Liver (tissue), 9 donors: ENCODE results near the gene RGS3. TPM values are rescaled to one million over a fixed set of nuclear protein-coding genes. Genes with fewer than 3 reads are reported as not detected.

Experiments
- DNase-seq: peaks from one replicate; pipeline ENCODE4 v3.0.0-alpha.2; 2017; ENCODE audit warnings: low spot score
- H3K27ac ChIP-seq, 2 donors: one replicate each; pipeline ENCODE4 v1.7.0; 2013; ENCODE audit warnings: inconsistent platforms in 2 of 2, low read length in 2 of 2, control low read depth in 1 of 2, low read depth in 1 of 2, mild to moderate bottlenecking in 1 of 2
- H3K27me3 ChIP-seq, 4 donors: one replicate each; pipeline versions ENCODE4 v1.6.1 to v1.7.0; 2013; ENCODE audit warnings: low read length in 3 of 4, inconsistent platforms in 1 of 4, mild to moderate bottlenecking in 1 of 4, moderate library complexity in 1 of 4; ENCODE audit not compliant: control insufficient read depth in 4 of 4, insufficient read depth in 4 of 4
- H3K36me3 ChIP-seq, 4 donors: one replicate each; pipeline versions ENCODE4 v1.6.1 to v1.7.0; 2013; ENCODE audit warnings: low read length in 3 of 4, mild to moderate bottlenecking in 3 of 4, low read depth in 1 of 4, moderate library complexity in 1 of 4; ENCODE audit not compliant: control insufficient read depth in 4 of 4, insufficient read depth in 3 of 4
- H3K4me1 ChIP-seq, 4 donors: one replicate each; pipeline versions ENCODE4 v1.6.1 to v1.7.0; 2013; ENCODE audit warnings: low read length in 3 of 4, mild to moderate bottlenecking in 3 of 4, moderate library complexity in 1 of 4; ENCODE audit not compliant: control insufficient read depth in 4 of 4, insufficient read depth in 4 of 4
- H3K4me3 ChIP-seq, 3 donors: one replicate each; pipeline versions ENCODE4 v1.6.1 to v1.7.0; 2013; ENCODE audit warnings: low read length in 3 of 3, control low read depth in 1 of 3, low read depth in 1 of 3, mild to moderate bottlenecking in 1 of 3
- H3K9ac ChIP-seq, 2 donors: one replicate each; pipeline ENCODE4 v1.7.0; 2013; ENCODE audit warnings: low read length in 2 of 2, mild to moderate bottlenecking in 2 of 2, moderate library complexity in 2 of 2, control low read depth in 1 of 2, low read depth in 1 of 2
- H3K9me3 ChIP-seq, 4 donors: one replicate each; pipeline versions ENCODE4 v1.6.1 to v1.7.0; 2013; ENCODE audit warnings: low read length in 3 of 4; ENCODE audit not compliant: control insufficient read depth in 4 of 4
- CTCF ChIP-seq: fragments of 150-350 bp; IDR thresholded peaks from 2 replicates; pipeline ENCODE4 v1.5.1; 2017; ENCODE audit warnings: improper control_type of control experiment, low read depth, low read length; ENCODE audit not compliant: missing input control
- EGR1 ChIP-seq, 2 donors: IDR thresholded peaks; 2 replicates each; pipeline ENCODE4 v1.6.1; 2016 to 2018; ENCODE audit warnings: antibody characterized with exemption in 2 of 2, low read depth in 2 of 2
- FOXA1 ChIP-seq: IDR thresholded peaks from 2 replicates; pipeline ENCODE4 v1.6.1; 2016; ENCODE audit warnings: antibody characterized with exemption
- FOXA2 ChIP-seq: IDR thresholded peaks from 2 replicates; pipeline ENCODE4 v1.6.1; 2016; ENCODE audit warnings: antibody characterized with exemption
- GABPA ChIP-seq, 2 donors: IDR thresholded peaks in 1 of 2; conservative IDR thresholded peaks in 1 of 2; 2 replicates each; pipeline ENCODE4 v1.6.1; 2016; ENCODE audit warnings: antibody characterized with exemption in 2 of 2, mild to moderate bottlenecking in 1 of 2, moderate library complexity in 1 of 2
- HNF4A ChIP-seq, 2 donors: conservative IDR thresholded peaks; 2 replicates each; pipeline ENCODE4 v1.6.1; 2016; ENCODE audit warnings: antibody characterized with exemption in 2 of 2, mild to moderate bottlenecking in 2 of 2
- HNF4G ChIP-seq: IDR thresholded peaks from 2 replicates; pipeline ENCODE4 v1.6.1; 2016; ENCODE audit warnings: antibody characterized with exemption
- JUND ChIP-seq, 2 donors: IDR thresholded peaks; 2 replicates each; pipeline ENCODE4 v1.6.1; 2016; ENCODE audit warnings: antibody characterized with exemption in 2 of 2
- MAX ChIP-seq: IDR thresholded peaks from 2 replicates; pipeline ENCODE4 v1.6.1; 2016; ENCODE audit warnings: antibody characterized with exemption
- NR2F2 ChIP-seq: IDR thresholded peaks from 2 replicates; pipeline ENCODE4 v1.6.1; 2016; ENCODE audit warnings: antibody characterized with exemption
- RAD21 ChIP-seq, 2 donors: IDR thresholded peaks; 2 replicates each; pipeline ENCODE4 v1.6.1; 2016; ENCODE audit warnings: antibody characterized with exemption in 2 of 2, mild to moderate bottlenecking in 2 of 2
- RXRA ChIP-seq, 2 donors: IDR thresholded peaks; 2 replicates each; pipeline ENCODE4 v1.6.1; 2017 to 2018; ENCODE audit warnings: antibody characterized with exemption in 2 of 2, mild to moderate bottlenecking in 1 of 2
- SP1 ChIP-seq: IDR thresholded peaks from 2 replicates; pipeline ENCODE4 v1.6.1; 2018; ENCODE audit warnings: antibody characterized with exemption, mild to moderate bottlenecking
- TAF1 ChIP-seq: conservative IDR thresholded peaks from 2 replicates; pipeline ENCODE4 v1.6.1; 2016; ENCODE audit warnings: antibody characterized with exemption, mild to moderate bottlenecking
- YY1 ChIP-seq: IDR thresholded peaks from 2 replicates; pipeline ENCODE4 v1.6.1; 2016; ENCODE audit warnings: antibody characterized with exemption, mild to moderate bottlenecking
- WGBS: extraction: QIAGEN DNeasy Blood & Tissue Kit; methylation state at CpG from one replicate; pipeline ENCODE4 v1.1.7; 2013; 5-methylcytosine and 5-hydroxymethylcytosine counted together
- polyA plus RNA-seq, 2 donors: library from polyadenylated mRNA; stranded (reverse) in 1 of 2; unstranded in 1 of 2; fragments of 200-250 nt in 1 of 2; fragments of >200 nt in 1 of 2; fragmentation: Nextera tagmentation in 1 of 2; extraction: Ambion mirVana in 1 of 2; gene quantifications; one replicate each; pipeline versions ENCODE4 v1.2.1 to v1.2.3, GENCODE V29; 2013 to 2015
- total RNA-seq, 2 donors: library from RNA; depleted of rRNA; stranded (reverse); fragments of >200 nt; gene quantifications; one replicate each; pipeline ENCODE4 v1.2.3, GENCODE V29; 2014
- TF ChIP-seq, protein P1 (sequence below): IDR thresholded peaks from 2 replicates; pipeline ENCODE4 v1.6.1; 2016; ENCODE audit warnings: antibody characterized with exemption
- TF ChIP-seq, protein P2 (sequence below): IDR thresholded peaks from 2 replicates; pipeline ENCODE4 v1.6.1; 2016; ENCODE audit warnings: antibody characterized with exemption, mild to moderate bottlenecking
- TF ChIP-seq, protein P3 (sequence below): IDR thresholded peaks from 2 replicates; pipeline ENCODE4 v1.6.1; 2016; ENCODE audit warnings: antibody characterized with exemption
- donor health status: healthy.
- donor health status: healthy.
- donor health status: healthy.
- donor health status: healthy.
- donor health status: healthy.

Gene RGS3
- total and polyA plus RNA-seq, 4 donors: 13.0 to 65.0 (median 28.3) TPM

DNA sequence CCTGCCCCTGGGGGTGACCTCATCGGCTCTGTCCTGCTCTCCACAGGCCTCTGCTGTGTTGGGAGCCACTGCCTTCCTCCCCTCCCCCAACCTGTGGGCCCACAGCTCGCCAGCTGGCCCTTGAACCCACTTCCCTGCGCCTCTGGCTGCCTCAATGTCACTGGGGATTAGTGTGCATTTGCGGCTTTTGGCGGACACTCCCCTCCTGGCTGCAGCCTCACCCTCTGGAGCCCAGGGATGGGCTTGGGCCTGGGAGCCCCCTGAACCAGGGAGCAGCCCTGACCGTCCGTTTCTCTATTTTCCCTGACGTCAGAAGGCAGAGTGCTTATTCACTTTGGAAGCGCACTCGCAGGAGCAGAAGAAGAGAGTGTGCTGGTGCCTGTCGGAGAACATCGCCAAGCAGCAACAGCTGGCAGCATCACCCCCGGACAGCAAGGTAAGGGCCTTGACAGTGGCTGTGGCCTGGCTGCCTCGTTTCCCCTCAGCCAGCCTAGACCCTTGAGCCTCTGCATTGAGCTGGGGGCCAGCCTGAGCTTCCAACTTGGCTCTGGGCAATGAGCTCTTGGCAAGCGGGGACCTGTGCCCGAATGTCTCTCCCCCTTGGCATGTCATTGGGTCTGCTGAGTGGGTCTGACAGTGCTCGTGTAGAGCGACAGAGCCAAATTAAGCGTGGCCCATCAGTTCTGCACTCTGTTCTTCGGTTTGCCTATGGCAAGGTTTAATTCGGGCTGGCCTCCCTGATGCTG lies 73.1 kb downstream of the RGS3 start:
- no peak overlapping the region for H3K9ac ChIP-seq
- H3K36me3 ChIP-seq: peaks cover 0 to 8% (median 3%) of the 10 kb centered on the region in 4 donors
- H3K4me1 ChIP-seq: no peaks in the 10 kb centered on the region
- TF ChIP-seq NR2F2: peak; percentile 42
- TF ChIP-seq RAD21 (IDR thresholded peaks at IDR 0.05): no peak
- no peaks in the 10 kb centered on the region for H3K27me3 ChIP-seq
- DNase-seq: no peak
- no peaks in the 10 kb centered on the region for H3K9me3 ChIP-seq
- WGBS: 88% methylated on average over 21 of the region's 21 CpGs
- H3K4me3 ChIP-seq: no peak overlapping the region
- H3K27ac ChIP-seq: no peak overlapping the region

GRCh38 chr9:113537229-113537810 lies 73.8 kb downstream of the RGS3 start:
- H3K9me3 ChIP-seq: no peaks in the 10 kb centered on the region
- H3K4me1 ChIP-seq: no peaks in the 10 kb centered on the region
- H3K9ac ChIP-seq: no peak overlapping the region
- 96% methylated on average over 7 of the region's 7 CpGs for WGBS
- no peaks in the 10 kb centered on the region for H3K27me3 ChIP-seq
- no peak for TF ChIP-seq NR2F2
- TF ChIP-seq YY1: no peak
- TF ChIP-seq CTCF: no peak
- TF ChIP-seq FOXA1: no peak
- no peak for TF ChIP-seq SP1
- no peak for TF ChIP-seq HNF4A (conservative IDR thresholded peaks at IDR 0.05)
- no peak for TF ChIP-seq MAX
- TF ChIP-seq HNF4G: no peak
- TF ChIP-seq GABPA (IDR thresholded peaks at IDR 0.05 in 1 of 2, conservative IDR thresholded peaks at IDR 0.05 in 1 of 2): no peak
- no peak for TF ChIP-seq TAF1
- TF ChIP-seq FOXA2: no peak
- TF ChIP-seq, protein P1, sequence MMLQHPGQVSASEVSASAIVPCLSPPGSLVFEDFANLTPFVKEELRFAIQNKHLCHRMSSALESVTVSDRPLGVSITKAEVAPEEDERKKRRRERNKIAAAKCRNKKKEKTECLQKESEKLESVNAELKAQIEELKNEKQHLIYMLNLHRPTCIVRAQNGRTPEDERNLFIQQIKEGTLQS: no peak
- TF ChIP-seq EGR1 (IDR thresholded peaks at IDR 0.05; ENCODE audit: low read depth in 2 of 2): no peak
- TF ChIP-seq, protein P2, sequence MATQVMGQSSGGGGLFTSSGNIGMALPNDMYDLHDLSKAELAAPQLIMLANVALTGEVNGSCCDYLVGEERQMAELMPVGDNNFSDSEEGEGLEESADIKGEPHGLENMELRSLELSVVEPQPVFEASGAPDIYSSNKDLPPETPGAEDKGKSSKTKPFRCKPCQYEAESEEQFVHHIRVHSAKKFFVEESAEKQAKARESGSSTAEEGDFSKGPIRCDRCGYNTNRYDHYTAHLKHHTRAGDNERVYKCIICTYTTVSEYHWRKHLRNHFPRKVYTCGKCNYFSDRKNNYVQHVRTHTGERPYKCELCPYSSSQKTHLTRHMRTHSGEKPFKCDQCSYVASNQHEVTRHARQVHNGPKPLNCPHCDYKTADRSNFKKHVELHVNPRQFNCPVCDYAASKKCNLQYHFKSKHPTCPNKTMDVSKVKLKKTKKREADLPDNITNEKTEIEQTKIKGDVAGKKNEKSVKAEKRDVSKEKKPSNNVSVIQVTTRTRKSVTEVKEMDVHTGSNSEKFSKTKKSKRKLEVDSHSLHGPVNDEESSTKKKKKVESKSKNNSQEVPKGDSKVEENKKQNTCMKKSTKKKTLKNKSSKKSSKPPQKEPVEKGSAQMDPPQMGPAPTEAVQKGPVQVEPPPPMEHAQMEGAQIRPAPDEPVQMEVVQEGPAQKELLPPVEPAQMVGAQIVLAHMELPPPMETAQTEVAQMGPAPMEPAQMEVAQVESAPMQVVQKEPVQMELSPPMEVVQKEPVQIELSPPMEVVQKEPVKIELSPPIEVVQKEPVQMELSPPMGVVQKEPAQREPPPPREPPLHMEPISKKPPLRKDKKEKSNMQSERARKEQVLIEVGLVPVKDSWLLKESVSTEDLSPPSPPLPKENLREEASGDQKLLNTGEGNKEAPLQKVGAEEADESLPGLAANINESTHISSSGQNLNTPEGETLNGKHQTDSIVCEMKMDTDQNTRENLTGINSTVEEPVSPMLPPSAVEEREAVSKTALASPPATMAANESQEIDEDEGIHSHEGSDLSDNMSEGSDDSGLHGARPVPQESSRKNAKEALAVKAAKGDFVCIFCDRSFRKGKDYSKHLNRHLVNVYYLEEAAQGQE: no peak
- TF ChIP-seq RXRA (IDR thresholded peaks at IDR 0.05): no peak
- TF ChIP-seq JUND (IDR thresholded peaks at IDR 0.05): no peak
- TF ChIP-seq, protein P3, sequence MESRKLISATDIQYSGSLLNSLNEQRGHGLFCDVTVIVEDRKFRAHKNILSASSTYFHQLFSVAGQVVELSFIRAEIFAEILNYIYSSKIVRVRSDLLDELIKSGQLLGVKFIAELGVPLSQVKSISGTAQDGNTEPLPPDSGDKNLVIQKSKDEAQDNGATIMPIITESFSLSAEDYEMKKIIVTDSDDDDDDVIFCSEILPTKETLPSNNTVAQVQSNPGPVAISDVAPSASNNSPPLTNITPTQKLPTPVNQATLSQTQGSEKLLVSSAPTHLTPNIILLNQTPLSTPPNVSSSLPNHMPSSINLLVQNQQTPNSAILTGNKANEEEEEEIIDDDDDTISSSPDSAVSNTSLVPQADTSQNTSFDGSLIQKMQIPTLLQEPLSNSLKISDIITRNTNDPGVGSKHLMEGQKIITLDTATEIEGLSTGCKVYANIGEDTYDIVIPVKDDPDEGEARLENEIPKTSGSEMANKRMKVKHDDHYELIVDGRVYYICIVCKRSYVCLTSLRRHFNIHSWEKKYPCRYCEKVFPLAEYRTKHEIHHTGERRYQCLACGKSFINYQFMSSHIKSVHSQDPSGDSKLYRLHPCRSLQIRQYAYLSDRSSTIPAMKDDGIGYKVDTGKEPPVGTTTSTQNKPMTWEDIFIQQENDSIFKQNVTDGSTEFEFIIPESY: no peak
- TF ChIP-seq RAD21 (IDR thresholded peaks at IDR 0.05): no peak
- H3K36me3 ChIP-seq: peaks cover 0 to 8% (median 4%) of the 10 kb centered on the region in 4 donors
- no peak for DNase-seq
- no peak overlapping the region for H3K4me3 ChIP-seq
- H3K27ac ChIP-seq: no peak overlapping the region
